HUES6 (cell line): ENCODE measurements around the gene IL7R.

ENCODE experiments used
- H3K27ac ChIP-seq: 2 replicates; pipeline ENCODE4 v1.7.0; 2013; ENCODE audit warnings: low read depth, mild to moderate bottlenecking, low read length, inconsistent platforms
- H3K27me3 ChIP-seq: 2 replicates; pipeline ENCODE4 v1.6.1; 2013; ENCODE audit warnings: low read length; ENCODE audit not compliant: control insufficient read depth, insufficient read depth
- H3K36me3 ChIP-seq: 2 replicates; pipeline ENCODE4 v1.6.1; 2013; ENCODE audit warnings: low read length; ENCODE audit not compliant: control insufficient read depth, insufficient read depth
- H3K4me1 ChIP-seq: 2 replicates; pipeline ENCODE4 v1.6.1; 2013; ENCODE audit warnings: low read length; ENCODE audit not compliant: control insufficient read depth, insufficient read depth
- H3K4me3 ChIP-seq: 2 replicates; pipeline ENCODE4 v1.5.1; 2013; ENCODE audit warnings: low read depth, low read length
- H3K9ac ChIP-seq: one replicate; pipeline ENCODE4 v1.6.1; 2013; ENCODE audit warnings: mild to moderate bottlenecking, low read length
- H3K9me3 ChIP-seq: 2 replicates; pipeline ENCODE4 v1.6.1; 2013; ENCODE audit warnings: low read depth, low read length; ENCODE audit not compliant: control insufficient read depth, insufficient read depth

Gene IL7R

GRCh38 chr5:35856765-35857351 lies at the start of gene IL7R:
IL7R (plus strand) TSS chr5:35856891; CDS start chr5:35856978, 87 bp downstream.
- Histone ChIP-seq H3K9me3 (no peaks in the 10 kb centered on the region), H3K4me1 (peaks cover 23% of the 10 kb centered on the region), H3K9ac (no peak within 1 kb of the TSS), H3K27ac (no peak within 1 kb of the TSS), H3K27me3 (no peaks in the 10 kb centered on the region), H3K36me3 (no peaks in the 10 kb centered on the region), H3K4me3 (no peak within 1 kb of the TSS)

DNA sequence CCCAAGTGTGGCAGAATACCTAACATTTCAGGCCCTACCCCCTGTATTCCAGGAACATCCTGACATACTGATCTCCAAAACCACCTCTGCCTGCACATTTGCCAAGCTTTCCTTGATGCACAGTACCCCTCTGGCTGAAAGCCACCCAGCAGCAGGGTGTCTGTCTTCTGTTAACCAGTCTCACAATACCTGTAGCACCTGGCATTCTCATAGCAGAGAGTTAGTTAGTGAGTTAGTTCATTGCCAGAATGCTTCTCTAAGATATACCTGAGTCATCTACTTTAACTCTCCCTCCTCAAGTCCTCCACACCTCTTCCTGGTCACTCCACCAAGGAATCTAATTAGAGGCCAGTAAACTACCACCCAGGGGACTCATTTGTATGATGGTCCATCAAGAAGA lies 46.1 kb upstream of the IL7R start:
- Histone ChIP-seq H3K9ac (no peak overlapping the region), H3K27me3 (no peaks in the 10 kb centered on the region), H3K4me1 (no peaks in the 10 kb centered on the region), H3K4me3 (no peak overlapping the region), H3K27ac (no peak overlapping the region), H3K36me3 (no peaks in the 10 kb centered on the region), H3K9me3 (no peaks in the 10 kb centered on the region)

GRCh38 chr5:35811108-35811741 lies 45.5 kb upstream of the IL7R start:
- no peaks in the 10 kb centered on the region for H3K4me1 ChIP-seq
- H3K36me3 ChIP-seq, result no peaks in the 10 kb centered on the region
- no peaks in the 10 kb centered on the region for H3K9me3 ChIP-seq
- no peaks in the 10 kb centered on the region for H3K27me3 ChIP-seq
- no peak overlapping the region for H3K4me3 ChIP-seq
- no peak overlapping the region for H3K27ac ChIP-seq
- H3K9ac ChIP-seq, result no peak overlapping the region

DNA sequence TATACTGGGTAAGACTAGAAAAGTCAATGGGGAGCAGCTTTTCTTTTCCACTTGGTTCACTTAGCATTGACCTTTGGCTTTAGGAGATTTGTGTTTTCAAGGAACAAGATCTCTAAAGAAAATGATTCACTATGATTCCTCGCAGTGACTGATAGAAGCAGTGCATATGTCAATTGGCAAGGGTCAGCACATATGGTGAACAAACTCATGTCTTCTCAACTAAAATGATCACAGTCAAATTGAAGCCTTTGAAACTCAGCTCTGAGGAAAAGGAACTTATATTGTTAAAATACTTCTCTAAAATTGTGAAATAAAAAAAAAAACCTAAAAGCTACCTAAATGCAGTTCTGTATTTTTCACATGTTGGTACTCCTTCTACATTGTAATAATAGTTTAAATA lies 43.2 kb upstream of the IL7R start:
- Histone ChIP-seq H3K4me3 (no peak overlapping the region), H3K27me3 (no peaks in the 10 kb centered on the region), H3K4me1 (no peaks in the 10 kb centered on the region), H3K9ac (no peak overlapping the region), H3K27ac (no peak overlapping the region), H3K9me3 (no peaks in the 10 kb centered on the region), H3K36me3 (no peaks in the 10 kb centered on the region)

DNA sequence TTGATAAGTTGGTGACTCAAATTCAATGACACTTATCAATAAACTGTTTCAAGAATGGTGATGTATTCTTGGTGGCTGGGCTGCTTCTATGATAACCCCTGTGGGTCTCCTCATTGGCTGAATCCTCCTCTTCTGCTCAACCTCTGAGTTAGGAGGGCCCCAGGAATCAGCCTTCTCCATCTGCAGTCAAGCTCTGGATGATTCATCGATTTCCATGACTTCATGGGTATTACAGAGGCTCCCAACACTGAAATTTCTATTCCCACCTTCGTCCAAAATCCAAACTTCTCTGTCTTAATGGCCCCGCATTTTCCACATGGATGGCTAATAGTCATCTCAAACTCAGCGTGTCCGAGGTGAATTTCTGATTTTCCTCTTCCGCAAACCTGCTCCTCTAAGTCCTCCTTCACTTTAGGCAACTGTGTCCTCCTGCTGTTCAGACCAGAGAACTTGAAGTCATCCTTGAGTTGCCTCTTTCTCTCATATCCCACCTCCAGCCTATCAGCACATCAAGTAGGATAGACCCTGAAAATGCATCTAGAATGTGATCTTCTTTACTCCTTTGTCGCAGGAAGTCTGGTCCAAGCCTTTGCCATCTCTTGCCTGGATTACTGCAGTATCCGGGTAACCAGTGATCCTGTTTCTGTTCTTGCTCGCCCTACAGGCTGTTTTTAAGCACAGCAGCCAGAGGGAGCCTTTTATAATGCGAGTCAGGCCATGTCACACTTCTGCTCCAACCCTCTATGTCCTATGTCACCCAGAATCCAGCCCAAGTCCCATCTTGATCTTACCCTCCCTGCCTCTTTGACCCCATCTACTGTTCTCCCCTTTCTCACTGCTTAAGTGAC lies 41.4 kb upstream of the IL7R start:
- Histone ChIP-seq H3K27me3 (no peaks in the 10 kb centered on the region), H3K9me3 (no peaks in the 10 kb centered on the region), H3K27ac (no peak overlapping the region), H3K4me1 (no peaks in the 10 kb centered on the region), H3K36me3 (no peaks in the 10 kb centered on the region), H3K9ac (no peak overlapping the region), H3K4me3 (no peak overlapping the region)

- no peaks in the 10 kb centered on the region for H3K4me1 ChIP-seq
- no peaks in the 10 kb centered on the region for H3K36me3 ChIP-seq
- 0 out of 2 replicates have a peak, but pooled peaks cover 3% of the 10 kb centered on the region for H3K27me3 ChIP-seq
- H3K9ac ChIP-seq, result no peak overlapping the region
- H3K27ac ChIP-seq, result no peak overlapping the region
- no peaks in the 10 kb centered on the region for H3K9me3 ChIP-seq
- H3K4me3 ChIP-seq, result no peak overlapping the region
Observed at GRCh38 chr5:35816881-35817521, 39.7 kb upstream of the IL7R start.

- H3K36me3 ChIP-seq, result no peaks in the 10 kb centered on the region
- H3K9ac ChIP-seq, result no peak overlapping the region
Observed at GRCh38 chr5:35819026-35819425, 37.7 kb upstream of the IL7R start.

DNA sequence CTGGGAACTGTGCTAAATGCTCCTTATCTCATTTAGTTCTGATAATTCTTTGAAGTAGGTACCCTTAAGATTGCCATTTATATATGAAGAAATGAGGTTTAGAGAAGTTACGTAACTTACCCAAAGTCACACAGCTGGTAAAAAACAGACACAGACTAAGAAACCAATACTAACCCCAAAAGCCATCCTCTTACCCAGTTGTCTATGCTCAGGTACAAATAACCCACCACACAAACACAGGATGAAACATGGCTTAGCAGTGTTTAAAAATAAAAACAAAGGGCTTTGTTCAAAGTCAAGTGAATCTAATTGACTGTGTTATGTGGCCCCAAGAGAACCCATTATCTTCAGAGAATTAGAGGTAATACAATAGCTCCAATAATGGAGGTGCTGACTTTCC lies 37.0 kb upstream of the IL7R start:
- Histone ChIP-seq H3K9me3 (no peaks in the 10 kb centered on the region), H3K9ac (no peak overlapping the region), H3K4me1 (no peaks in the 10 kb centered on the region), H3K27ac (no peak overlapping the region), H3K36me3 (no peaks in the 10 kb centered on the region), H3K27me3 (0 out of 2 replicates have a peak, but pooled peaks cover 7% of the 10 kb centered on the region), H3K4me3 (no peak overlapping the region)

More at GRCh38 chr5:35819026-35819425, 37.7 kb upstream of the IL7R start:
- H3K27me3 ChIP-seq, result 0 out of 2 replicates have a peak, but pooled peaks cover 7% of the 10 kb centered on the region
- no peak overlapping the region for H3K4me3 ChIP-seq
- no peaks in the 10 kb centered on the region for H3K9me3 ChIP-seq
- no peak overlapping the region for H3K27ac ChIP-seq
- no peaks in the 10 kb centered on the region for H3K4me1 ChIP-seq

GRCh38 chr5:35820735-35821134 lies 36.0 kb upstream of the IL7R start:
- H3K4me3 ChIP-seq, result no peak overlapping the region
- 0 out of 2 replicates have a peak, but pooled peaks cover 7% of the 10 kb centered on the region for H3K27me3 ChIP-seq
- H3K36me3 ChIP-seq, result no peaks in the 10 kb centered on the region
- no peak overlapping the region for H3K27ac ChIP-seq
- H3K9ac ChIP-seq, result no peak overlapping the region
- no peaks in the 10 kb centered on the region for H3K4me1 ChIP-seq
- no peaks in the 10 kb centered on the region for H3K9me3 ChIP-seq

DNA sequence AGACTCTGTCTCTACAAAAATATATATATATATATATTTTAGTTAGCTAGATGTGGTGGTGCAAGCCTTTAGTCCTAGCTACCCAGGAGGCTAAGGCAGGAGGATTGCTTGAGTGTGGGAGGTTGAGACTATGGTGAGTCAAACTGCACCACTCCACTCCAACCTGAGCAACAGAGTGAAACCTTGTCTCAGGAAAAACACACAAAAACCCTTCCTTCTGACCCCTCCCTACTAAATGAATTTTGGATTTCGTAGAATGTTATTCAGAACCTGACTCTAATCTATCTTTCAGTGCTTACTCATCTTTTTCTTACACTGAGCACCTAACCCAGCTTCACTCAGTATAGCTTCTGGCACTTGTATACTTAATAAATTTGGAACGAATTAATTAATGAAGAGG lies 35.2 kb upstream of the IL7R start:
- no peak overlapping the region for H3K4me3 ChIP-seq
- no peak overlapping the region for H3K9ac ChIP-seq
- H3K36me3 ChIP-seq, result no peaks in the 10 kb centered on the region
- no peaks in the 10 kb centered on the region for H3K9me3 ChIP-seq
- H3K4me1 ChIP-seq, result no peaks in the 10 kb centered on the region
- no peak overlapping the region for H3K27ac ChIP-seq
- H3K27me3 ChIP-seq, result peaks cover 9% of the 10 kb centered on the region; the same call in 1 of the 2 replicates
